ENCODE measurements around the gene CYB561D1. TPM values are rescaled to one million over a fixed set of nuclear protein-coding genes. Genes with fewer than 3 reads are reported as not detected.

The CYB561D1 gene
- total and polyA plus RNA-seq, 2 of the 13 experiments (the other 11 are each of a cell fraction or from before 2014, with no cell fraction given) = 3.9 to 4.1 TPM

- TF ChIP-seq GABPB1 (CRISPR knock-in tag; IDR thresholded peaks at IDR 0.05) (peak; percentile 81), MXD1 (CRISPR knock-in tag; IDR thresholded peaks at IDR 0.05) (0 out of 2 replicates have a peak, but pooled peaks have one; percentile 72), ZNF205 (CRISPR knock-in tag; IDR thresholded peaks at IDR 0.05) (0 out of 2 replicates have a peak, but pooled peaks have one; percentile 55), SETDB1 (CRISPR knock-in tag; IDR thresholded peaks at IDR 0.05; ENCODE audit: borderline replicate concordance) (no peak), CBX1 (IDR thresholded peaks at IDR 0.05; ENCODE audit: low read depth) (no peak), POLR2A (IDR thresholded peaks at IDR 0.05; ENCODE audit: insufficient read depth in 1 of 2, low read depth in 2 of 2, low read length in 2 of 2) (peak; percentile 79 to 92), ZMYM4 (CRISPR knock-in tag; IDR thresholded peaks at IDR 0.05) (peak; percentile 94), NRL (CRISPR knock-in tag; IDR thresholded peaks at IDR 0.05; ENCODE audit: borderline replicate concordance) (peak; percentile 79), GLMP (CRISPR knock-in tag; IDR thresholded peaks at IDR 0.05; ENCODE audit: borderline replicate concordance) (no peak), ZNF503 (CRISPR knock-in tag; IDR thresholded peaks at IDR 0.05) (no peak), JUND (CRISPR knock-in tag; IDR thresholded peaks at IDR 0.05) (peak; percentile 47; the same call in 1 of the 2 replicates), MBD4 (IDR thresholded peaks at IDR 0.05; ENCODE audit: borderline replicate concordance, low read length) (no peak), PRDM15 (CRISPR knock-in tag; IDR thresholded peaks at IDR 0.05) (0 out of 2 replicates have a peak, but pooled peaks have one; percentile 31), ZFP91 (CRISPR knock-in tag; IDR thresholded peaks at IDR 0.05; ENCODE audit: borderline replicate concordance) (peak; percentile 89; the same call in 1 of the 2 replicates), NONO (IDR thresholded peaks at IDR 0.05) (no peak), NONO (CRISPR knock-in tag; conservative IDR thresholded peaks at IDR 0.05) (peak; percentile 86), PAWR (CRISPR knock-in tag; IDR thresholded peaks at IDR 0.05; ENCODE audit: borderline replicate concordance) (no peak), ELF3 (CRISPR knock-in tag; IDR thresholded peaks at IDR 0.05) (0 out of 2 replicates have a peak, but pooled peaks have one; percentile 59)
These were observed 10.0 kb upstream of the CYB561D1 start, which contains the start of gene ATXN7L2 (continued) for GRCh38 chr1:109483672-109484518.
